D721Med (cell line): ENCODE data around the gene MRGPRE.

Experiments used
- DNase-seq: peaks from one replicate; pipeline ENCODE4 v3.0.0; 2011; ENCODE audit warnings: low spot score; ENCODE audit not compliant: insufficient read length
- FAIRE-seq: peaks from 2 replicates; lab custom pipeline; 2011; peaks lifted over from hg19 to GRCh38; lab: Jason Lieb, UNC
- CTCF ChIP-seq: IDR thresholded peaks from 2 replicates; pipeline ENCODE4 v1.5.1; 2012; ENCODE audit warnings: mild to moderate bottlenecking, control low read depth; ENCODE audit not compliant: insufficient read depth; ENCODE audit errors: missing control alignments

Gene MRGPRE

DNA sequence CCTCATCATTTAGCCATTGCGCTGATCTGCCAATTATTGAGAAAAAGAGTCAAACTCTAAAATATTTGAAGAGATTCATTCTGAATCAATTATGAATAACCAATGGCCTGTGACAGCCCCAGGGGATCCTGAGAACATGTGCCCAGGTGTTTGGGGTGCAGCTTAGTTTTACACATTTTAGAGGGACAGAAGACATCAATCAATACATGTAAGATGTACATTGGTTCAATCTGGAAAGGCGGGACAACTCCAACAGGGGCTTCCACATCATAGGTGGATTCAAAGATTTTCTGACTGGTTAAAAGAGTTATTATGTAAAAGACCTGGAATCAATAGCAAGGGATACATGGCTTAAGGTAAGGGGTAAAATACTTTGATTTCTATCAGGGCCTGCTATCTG, 4.9 kb upstream of the MRGPRE start:
- TF ChIP-seq CTCF = no peak
- no peak for FAIRE-seq
- DNase-seq = no peak

DNA sequence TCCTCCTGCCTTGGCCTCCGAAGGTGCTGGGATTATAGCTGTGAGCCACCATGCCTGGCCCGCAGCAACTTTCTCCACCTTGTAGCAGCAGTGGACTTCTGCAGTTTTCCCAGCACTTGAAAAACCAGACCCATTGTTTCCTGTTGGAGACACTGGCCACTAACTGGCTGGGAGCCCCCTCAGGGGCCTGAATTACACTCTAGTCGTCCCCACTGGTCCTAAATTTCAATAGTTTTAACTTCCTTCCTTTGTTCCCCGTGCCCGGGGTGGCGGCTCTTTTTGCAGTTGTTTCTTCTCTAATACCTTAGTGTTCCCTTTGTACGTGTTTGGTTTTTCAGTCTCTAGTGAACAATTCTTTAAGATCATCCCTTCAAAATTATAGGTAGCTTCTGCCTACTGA, 2.6 kb upstream of the MRGPRE start:
- FAIRE-seq = no peak
- TF ChIP-seq CTCF = no peak
- no peak for DNase-seq

DNA sequence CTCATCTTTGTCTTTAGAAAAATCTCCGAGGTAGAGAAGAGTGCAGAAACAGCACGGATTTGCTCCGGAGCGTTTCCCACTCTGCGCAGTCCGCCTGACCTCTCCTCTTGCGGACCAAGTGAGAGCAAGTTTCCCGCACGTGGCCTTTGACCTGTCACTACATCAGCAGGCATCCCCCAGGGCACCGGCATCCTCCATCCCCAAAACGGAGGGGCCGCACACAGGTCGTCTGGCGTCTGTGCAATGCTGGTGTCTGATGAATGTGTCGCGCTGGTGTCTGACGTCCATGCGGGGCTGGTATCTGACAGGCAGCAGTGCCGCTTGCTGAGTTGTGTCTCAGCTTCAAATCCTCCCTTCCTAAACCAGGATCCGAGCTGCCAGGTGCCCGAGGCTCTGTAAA, 739 bp upstream of the MRGPRE start:
- FAIRE-seq (no peak), DNase-seq (no peak)
- TF ChIP-seq CTCF = no peak

DNA sequence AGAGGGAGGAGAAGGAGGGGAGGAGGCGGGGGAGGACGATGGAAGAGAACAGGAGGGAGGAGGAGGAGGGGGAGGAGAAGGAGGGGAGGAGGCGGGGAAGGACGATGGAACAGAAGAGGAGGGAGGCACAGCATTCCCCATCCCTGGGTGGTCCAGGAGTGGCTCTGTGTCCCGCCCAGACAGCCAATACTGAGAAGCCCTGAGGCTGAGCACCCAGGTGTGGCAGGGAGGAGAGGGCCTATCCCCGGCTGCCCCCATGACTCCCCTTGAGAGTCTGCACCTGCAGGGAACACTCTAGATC, 717 bp downstream of the MRGPRE start:
- no peak for FAIRE-seq
- DNase-seq = no peak
- no peak for TF ChIP-seq CTCF

DNA sequence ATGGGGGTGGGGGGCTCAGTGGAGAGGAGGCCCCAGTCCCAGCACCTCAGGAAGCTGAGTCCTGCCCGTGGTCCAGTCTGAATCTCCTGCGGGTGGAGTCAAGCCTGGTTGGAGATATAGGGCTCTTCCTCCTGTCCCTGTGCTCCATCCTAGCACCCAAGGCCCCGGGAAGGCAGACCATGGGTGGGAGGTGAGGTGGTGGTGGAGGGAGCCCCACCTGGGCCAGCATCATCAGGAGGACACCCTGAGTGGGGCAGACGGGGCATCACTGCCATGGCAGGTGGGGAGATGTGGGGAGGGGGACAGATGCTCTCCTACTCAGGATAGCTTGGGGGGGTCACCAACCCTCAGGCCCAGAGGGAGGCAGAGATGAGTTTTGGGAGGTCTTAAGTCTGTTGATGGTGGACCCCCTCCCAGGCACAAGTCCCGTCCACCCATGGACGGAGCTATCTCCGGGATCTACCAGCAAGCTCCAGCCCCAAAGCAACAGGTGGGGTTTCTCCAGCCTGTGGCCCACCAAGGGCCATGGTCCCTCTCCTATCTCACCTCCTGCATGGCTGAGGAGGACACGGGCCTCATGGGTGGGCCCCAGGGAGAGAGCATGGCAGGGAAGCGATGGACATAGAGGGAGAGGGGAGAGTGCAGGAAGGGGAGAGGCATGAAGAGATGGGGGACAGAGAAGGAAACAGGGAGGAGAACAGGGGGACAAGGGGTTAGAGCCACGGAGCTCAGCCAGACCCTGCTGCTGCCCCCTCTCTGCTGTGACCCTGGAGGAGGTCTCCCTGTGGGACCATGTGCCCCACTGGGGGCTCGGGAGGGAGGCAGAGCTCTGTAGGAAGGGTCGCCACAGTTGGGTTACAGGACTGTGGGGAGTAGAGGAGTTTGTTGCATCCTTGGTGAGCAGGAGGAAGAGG, 1.3 kb downstream of the MRGPRE start:
- FAIRE-seq (no peak), DNase-seq (no peak)
- no peak for TF ChIP-seq CTCF

DNA sequence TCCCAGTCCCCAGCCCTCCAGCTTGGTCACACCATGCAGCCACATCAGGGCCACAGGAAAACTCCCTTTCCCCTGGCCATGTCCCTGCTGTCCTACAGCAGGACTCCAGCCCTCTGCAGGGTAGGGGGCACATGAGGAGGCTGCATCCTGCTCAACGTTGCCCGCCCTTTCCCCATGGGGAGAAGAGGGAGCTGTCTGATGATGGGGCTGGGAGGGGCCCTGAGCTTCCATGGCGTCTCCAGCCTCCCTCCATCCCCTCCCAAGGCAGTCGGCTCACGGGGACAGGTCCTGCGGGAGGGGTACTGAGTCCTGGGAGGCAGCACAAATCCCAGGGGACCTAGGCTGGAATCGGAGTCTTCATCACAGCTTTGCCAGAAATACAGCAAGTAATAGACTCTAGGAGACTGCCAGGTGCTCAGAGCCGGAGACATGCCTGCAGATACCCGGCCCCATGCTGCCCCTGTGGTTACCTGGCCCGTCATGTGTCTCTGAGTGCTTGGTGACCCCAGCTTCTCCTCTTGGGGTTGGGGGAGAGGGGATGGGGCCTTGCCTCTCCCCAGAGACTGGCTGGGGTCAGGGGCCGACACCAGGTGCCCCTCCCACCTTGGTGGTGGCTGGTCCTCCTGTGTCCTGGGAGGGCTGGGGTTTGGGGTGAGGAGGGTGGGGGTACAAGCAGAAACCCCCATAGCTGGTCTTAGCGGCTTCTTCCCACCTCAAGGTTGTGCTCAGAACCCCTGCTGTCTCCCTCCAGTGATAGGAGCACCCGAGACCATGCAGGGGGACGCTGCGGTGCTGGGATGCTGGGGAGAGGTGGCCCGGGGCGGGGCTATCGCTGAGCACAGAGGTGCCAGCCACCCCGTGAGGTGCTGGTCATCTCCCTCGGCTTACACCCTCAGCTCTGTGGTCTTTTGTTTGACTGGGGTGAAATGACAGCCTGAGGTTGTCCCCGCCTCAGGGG, 2.3 kb downstream of the MRGPRE start:
- DNase-seq = no peak
- TF ChIP-seq CTCF = no peak

More for the DNA sequence above, 2.3 kb downstream of the MRGPRE start:
- FAIRE-seq = no peak
